Type B pancreatic cell (in vitro differentiated cells): ENCODE measurements around the gene FRMD6. TPM values are rescaled to one million over a fixed set of nuclear protein-coding genes. Genes with fewer than 3 reads are reported as not detected.
A peak's percentile ranks its signal among the peaks of the same experiment; 100 is the strongest.

Source experiments
- DNase-seq: peaks from one replicate; pipeline ENCODE4 v3.0.0; 2021; ENCODE audit warnings: mixed read lengths; ENCODE audit not compliant: unreplicated experiment; ENCODE audit errors: extremely low spot score
- H3K27ac Mint-ChIP-seq: 2 replicates; pipeline ENCODE4 v1.8.0; 2021; ENCODE audit warnings: mild to moderate bottlenecking, mixed read lengths
- H3K27me3 Mint-ChIP-seq: 2 replicates; pipeline ENCODE4 v1.8.0; 2021; ENCODE audit warnings: mixed read lengths
- H3K36me3 Mint-ChIP-seq: 2 replicates; pipeline ENCODE4 v1.8.0; 2021; ENCODE audit warnings: mixed read lengths
- H3K4me1 Mint-ChIP-seq: one replicate; pipeline ENCODE4 v1.8.0; 2021; ENCODE audit warnings: mixed read lengths; ENCODE audit not compliant: unreplicated experiment
- H3K4me3 Mint-ChIP-seq: 2 replicates; pipeline ENCODE4 v1.8.0; 2021; ENCODE audit warnings: mild to moderate bottlenecking, mixed read lengths
- H3K9me3 Mint-ChIP-seq: 2 replicates; pipeline ENCODE4 v1.8.0; 2021; ENCODE audit warnings: mixed read lengths
- CTCF ChIP-seq: fragments of 200-600 bp; sonication (generic); conservative IDR thresholded peaks from 2 replicates; pipeline ENCODE4 v1.5.0; 2021; ENCODE audit warnings: antibody characterized with exemption, mild to moderate bottlenecking
- total RNA-seq: library from RNA; stranded (reverse); gene quantifications from 2 replicates; pipeline ENCODE4 v1.2.1, GENCODE V29; 2021; ENCODE audit warnings: low replicate concordance

FRMD6 gene
- total RNA-seq, 1 donor from 2014 or later = 71.3 TPM

GRCh38 chr14:51652168-51653078, 713 bp downstream of the FRMD6 start:
- Mint-ChIP-seq H3K27ac (peak overlapping the region; percentile 86), H3K27me3 (no peaks in the 10 kb centered on the region)

GRCh38 chr14:51653079-51653774, 1.5 kb downstream of the FRMD6 start:
- peak; percentile 68 for TF ChIP-seq CTCF
- H3K36me3 Mint-ChIP-seq = peaks cover 6% of the 10 kb centered on the region
- H3K4me1 Mint-ChIP-seq = peaks cover 35% of the 10 kb centered on the region
- H3K4me3 Mint-ChIP-seq = peak overlapping the region; percentile 95
- DNase-seq = no peak
- H3K9me3 Mint-ChIP-seq = no peaks in the 10 kb centered on the region
- H3K27ac Mint-ChIP-seq = peak overlapping the region; percentile 71
- no peaks in the 10 kb centered on the region for H3K27me3 Mint-ChIP-seq

More at GRCh38 chr14:51652168-51653078, 713 bp downstream of the FRMD6 start:
- Mint-ChIP-seq H3K9me3 (no peaks in the 10 kb centered on the region), H3K4me3 (peak overlapping the region; percentile 95), H3K4me1 (peaks cover 33% of the 10 kb centered on the region), H3K36me3 (peaks cover 4% of the 10 kb centered on the region)
- TF ChIP-seq CTCF = peak; percentile 38
- DNase-seq = peak; percentile 76

GRCh38 chr14:51653775-51654532, 2.2 kb downstream of the FRMD6 start:
- Mint-ChIP-seq H3K4me1 (peaks cover 34% of the 10 kb centered on the region), H3K9me3 (no peaks in the 10 kb centered on the region), H3K4me3 (peak overlapping the region; percentile 95), H3K27ac (peak overlapping the region; percentile 43), H3K27me3 (no peaks in the 10 kb centered on the region), H3K36me3 (peaks cover 10% of the 10 kb centered on the region)
- no peak for TF ChIP-seq CTCF
- no peak for DNase-seq

- Mint-ChIP-seq H3K27me3 (no peaks in the 10 kb centered on the region), H3K4me1 (peaks cover 34% of the 10 kb centered on the region), H3K36me3 (peaks cover 11% of the 10 kb centered on the region), H3K9me3 (no peaks in the 10 kb centered on the region), H3K4me3 (peak overlapping the region; percentile 95), H3K27ac (no peak overlapping the region)
- no peak for TF ChIP-seq CTCF
- no peak for DNase-seq
Observed at GRCh38 chr14:51654533-51654845, 2.8 kb downstream of the FRMD6 start.

GRCh38 chr14:51657762-51658161, 6.1 kb downstream of the FRMD6 start:
- peak overlapping the region; percentile 71 for H3K4me3 Mint-ChIP-seq
- no peak for DNase-seq
- H3K27me3 Mint-ChIP-seq = no peaks in the 10 kb centered on the region
- no peak for TF ChIP-seq CTCF
- H3K36me3 Mint-ChIP-seq = peaks cover 24% of the 10 kb centered on the region
- H3K9me3 Mint-ChIP-seq = peaks cover 11% of the 10 kb centered on the region
- peaks cover 41% of the 10 kb centered on the region for H3K4me1 Mint-ChIP-seq
- no peak overlapping the region for H3K27ac Mint-ChIP-seq
